Measurements from ENCODE around the gene EEFSEC.

The EEFSEC gene

GRCh38 chr3:128433837-128434165 is 280.5 kb downstream of the EEFSEC start:
- no peak for DNase-seq

GRCh38 chr3:128434524-128434923 is 281.2 kb downstream of the EEFSEC start:
- DNase-seq, result no peak

GRCh38 chr3:128435058-128435457 is 281.8 kb downstream of the EEFSEC start:
- no peak for DNase-seq

GRCh38 chr3:128435561-128435960 is 282.3 kb downstream of the EEFSEC start:
- no peak for DNase-seq

GRCh38 chr3:128436214-128436613 is 282.9 kb downstream of the EEFSEC start:
- DNase-seq, result no peak

GRCh38 chr3:128438488-128439072 is 285.3 kb downstream of the EEFSEC start:
- DNase-seq, result no peak

- DNase-seq, result no peak
These were observed 285.9 kb downstream of the EEFSEC start for GRCh38 chr3:128439226-128439625.

- no peak for DNase-seq
These were observed 288.8 kb downstream of the EEFSEC start for GRCh38 chr3:128442070-128442469.

GRCh38 chr3:128442949-128443348 is 289.7 kb downstream of the EEFSEC start:
- DNase-seq, result no peak

GRCh38 chr3:128443771-128444170 is 290.5 kb downstream of the EEFSEC start:
- no peak for DNase-seq

GRCh38 chr3:128445357-128445756 is 292.1 kb downstream of the EEFSEC start:
- no peak for DNase-seq

- no peak for DNase-seq
These were observed 293.5 kb downstream of the EEFSEC start for GRCh38 chr3:128446821-128447220.

GRCh38 chr3:128447561-128448013 is 294.3 kb downstream of the EEFSEC start:
- no peak for DNase-seq

- DNase-seq, result no peak
These were observed 295.2 kb downstream of the EEFSEC start for GRCh38 chr3:128448491-128448890.

GRCh38 chr3:128449111-128449638 is 295.9 kb downstream of the EEFSEC start:
- DNase-seq, result no peak

GRCh38 chr3:128452120-128452519 is 298.8 kb downstream of the EEFSEC start:
- no peak for DNase-seq

- DNase-seq, result no peak
These were observed 299.5 kb downstream of the EEFSEC start for GRCh38 chr3:128452678-128453275.

GRCh38 chr3:128453501-128454309 is 300.4 kb downstream of the EEFSEC start:
- peak; percentile 43 for DNase-seq

- DNase-seq, result no peak
These were observed 301.0 kb downstream of the EEFSEC start for GRCh38 chr3:128454310-128454618.

- no peak for DNase-seq
These were observed 301.8 kb downstream of the EEFSEC start for GRCh38 chr3:128455116-128455515.

- DNase-seq, result no peak
These were observed 302.8 kb downstream of the EEFSEC start for GRCh38 chr3:128455786-128456748.

GRCh38 chr3:128456776-128457715 is 303.8 kb downstream of the EEFSEC start:
- DNase-seq, result no peak

All from KG1 (cell line).